CD4-positive, CD25-positive, alpha-beta regulatory T cell (primary cell): ENCODE data around the gene SPACA6. TPM values are rescaled to one million over a fixed set of nuclear protein-coding genes. Genes with fewer than 3 reads are reported as not detected.
A peak's percentile ranks its signal among the peaks of the same experiment; 100 is the strongest.

Source experiments
- ATAC-seq, 2 donors: fragments of 150-1000 bp; cut with Tn5 transposase; one replicate each; pipeline ENCODE4 v1.10.0; 2021; ENCODE audit warnings: low read depth in 2 of 2, moderate number of reproducible peaks in 2 of 2, moderate library complexity in 1 of 2
- DNase-seq, 3 donors: peaks; one replicate each; pipeline versions ENCODE4 v3.0.0 to v3.0.0-alpha.2; 2012 to 2022; ENCODE audit warnings: mixed read lengths in 1 of 3
- H3K27ac ChIP-seq: one replicate; pipeline ENCODE4 v1.7.0; 2013; ENCODE audit warnings: mild to moderate bottlenecking, low read length; ENCODE audit not compliant: insufficient read depth, poor library complexity, severe bottlenecking
- H3K27me3 ChIP-seq: one replicate; pipeline ENCODE4 v1.7.0; 2013; ENCODE audit warnings: low read length; ENCODE audit not compliant: control insufficient read depth, insufficient read depth
- H3K36me3 ChIP-seq: one replicate; pipeline ENCODE4 v1.7.0; 2013; ENCODE audit warnings: mild to moderate bottlenecking, low read length, moderate library complexity; ENCODE audit not compliant: control insufficient read depth, insufficient read depth
- H3K4me1 ChIP-seq: 2 replicates; pipeline ENCODE4 v1.7.0; 2013; ENCODE audit warnings: mild to moderate bottlenecking, low read length; ENCODE audit not compliant: insufficient read depth, control insufficient read depth, poor library complexity, severe bottlenecking
- H3K4me3 ChIP-seq: one replicate; pipeline ENCODE4 v1.7.0; 2013; ENCODE audit warnings: low read depth, mild to moderate bottlenecking, low read length, moderate library complexity
- H3K9me3 ChIP-seq, 2 experiments: 1 replicate in 1 of 2; 2 replicates in 1 of 2; pipeline ENCODE4 v1.7.0; 2013; ENCODE audit warnings: low read length in 2 of 2, mild to moderate bottlenecking in 1 of 2, moderate library complexity in 1 of 2; ENCODE audit not compliant: control insufficient read depth in 2 of 2
- H3K27ac Mint-ChIP-seq, 3 donors: one replicate each; pipeline ENCODE4 v1.8.0; 2020 to 2022; ENCODE audit warnings: mild to moderate bottlenecking in 3 of 3, mixed read lengths in 3 of 3, moderate library complexity in 2 of 3
- H3K27me3 Mint-ChIP-seq: one replicate; pipeline ENCODE4 v1.8.0; 2022; ENCODE audit warnings: mild to moderate bottlenecking, mixed read lengths
- H3K36me3 Mint-ChIP-seq: one replicate; pipeline ENCODE4 v1.8.0; 2020; ENCODE audit warnings: mixed read lengths
- H3K4me1 Mint-ChIP-seq, 4 donors: one replicate each; pipeline ENCODE4 v1.8.0; 2020 to 2022; ENCODE audit warnings: mixed read lengths in 4 of 4, mild to moderate bottlenecking in 1 of 4
- H3K4me3 Mint-ChIP-seq, 4 donors: one replicate each; pipeline ENCODE4 v1.8.0; 2020 to 2022; ENCODE audit warnings: mild to moderate bottlenecking in 4 of 4, mixed read lengths in 4 of 4, moderate library complexity in 3 of 4
- H3K9me3 Mint-ChIP-seq, 7 donors: one replicate each; pipeline ENCODE4 v1.8.0; 2020 to 2022; ENCODE audit warnings: mixed read lengths in 7 of 7, mild to moderate bottlenecking in 3 of 7, moderate library complexity in 2 of 7
- polyA plus RNA-seq, 4 donors: library from polyadenylated mRNA; unstranded; fragments of 300-500 nt; fragmentation: Illumina TruSeq; gene quantifications; one replicate each; pipeline ENCODE4 v1.2.3, GENCODE V29; 2021
- total RNA-seq: library from RNA; stranded (reverse); gene quantifications from one replicate; pipeline ENCODE4 v1.2.3, GENCODE V29; 2022

SPACA6 gene
- total and polyA plus RNA-seq, 5 donors from 2014 or later = 0.98 to 5.6 (median 1.8) TPM

DNA sequence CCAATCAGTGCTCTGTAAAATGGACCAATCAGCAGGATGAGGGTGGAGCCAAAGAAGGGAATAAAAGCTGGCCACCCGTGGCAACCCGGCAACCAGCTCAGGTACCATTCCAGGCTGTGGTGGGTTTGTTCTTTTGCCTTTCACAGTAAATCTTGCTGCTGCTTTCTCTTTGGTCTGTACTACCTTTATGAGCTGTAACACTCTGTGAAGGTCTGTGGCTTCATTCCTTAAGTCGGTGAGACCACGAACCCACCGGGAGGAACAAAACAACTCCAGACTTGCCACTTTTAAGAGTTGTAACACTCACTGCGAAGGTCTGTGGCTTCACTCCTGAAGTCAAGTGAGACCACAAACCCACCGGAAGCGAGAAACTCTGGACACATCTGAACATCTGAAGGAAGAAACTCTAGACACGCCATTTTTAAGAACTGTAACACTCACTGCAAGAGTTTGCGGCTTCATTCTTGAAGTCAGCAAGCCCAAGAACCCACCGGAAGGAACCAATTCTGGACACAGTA lies 16.5 kb upstream of the SPACA6 start:
- DNase-seq (no peak), ATAC-seq (no peak)
- no peak overlapping the region for H3K4me3 ChIP-seq
- H3K9me3 Mint-ChIP-seq = peaks cover 0 to 6% (median 0%) of the 10 kb centered on the region in 7 donors
- H3K4me1 Mint-ChIP-seq = peaks cover 0 to 4% (median 2%) of the 10 kb centered on the region in 4 donors
- no peaks in the 10 kb centered on the region for H3K4me1 ChIP-seq
- H3K36me3 Mint-ChIP-seq = no peaks in the 10 kb centered on the region
- H3K27ac Mint-ChIP-seq = no peak overlapping the region
- H3K27me3 Mint-ChIP-seq = peaks cover 4% of the 10 kb centered on the region
- H3K36me3 ChIP-seq = no peaks in the 10 kb centered on the region
- H3K27me3 ChIP-seq = peaks cover 2% of the 10 kb centered on the region
- no peak overlapping the region for H3K27ac ChIP-seq
- peaks cover 0 to 1% of the 10 kb centered on the region in 2 experiments for H3K9me3 ChIP-seq
- no peak overlapping the region for H3K4me3 Mint-ChIP-seq

DNA sequence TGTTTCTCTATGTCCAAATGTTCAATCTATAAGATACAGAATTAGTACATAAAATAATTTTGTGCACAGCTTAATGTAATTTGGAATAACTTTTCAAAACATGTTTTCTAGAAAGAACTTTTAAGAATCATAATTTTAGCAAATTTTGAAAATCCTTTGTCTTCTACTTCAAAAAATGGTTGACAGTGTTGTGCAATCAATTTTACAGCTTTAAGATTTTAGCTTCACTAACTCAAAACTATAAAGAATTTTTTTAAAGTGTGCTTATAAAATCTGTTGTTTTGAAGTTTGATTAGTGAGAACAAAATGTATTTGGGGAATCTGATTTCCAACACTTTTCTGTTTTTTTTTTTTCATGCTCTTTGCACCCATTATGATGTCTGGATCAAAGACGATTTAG lies 12.7 kb upstream of the SPACA6 start:
- DNase-seq (no peak), ATAC-seq (no peak)
- no peak overlapping the region for H3K4me3 Mint-ChIP-seq
- no peaks in the 10 kb centered on the region for H3K36me3 ChIP-seq
- no peak overlapping the region for H3K27ac ChIP-seq
- no peaks in the 10 kb centered on the region for H3K4me1 ChIP-seq
- H3K27ac Mint-ChIP-seq = no peak overlapping the region
- H3K4me1 Mint-ChIP-seq = peaks cover 0 to 4% (median 2%) of the 10 kb centered on the region in 4 donors
- H3K36me3 Mint-ChIP-seq = no peaks in the 10 kb centered on the region
- peaks cover 4 to 19% (median 6%) of the 10 kb centered on the region in 7 donors for H3K9me3 Mint-ChIP-seq
- H3K9me3 ChIP-seq = peaks cover 9 to 11% of the 10 kb centered on the region in 2 experiments
- no peak overlapping the region for H3K4me3 ChIP-seq
- peaks cover 4% of the 10 kb centered on the region for H3K27me3 ChIP-seq
- peaks cover 14% of the 10 kb centered on the region for H3K27me3 Mint-ChIP-seq

DNA sequence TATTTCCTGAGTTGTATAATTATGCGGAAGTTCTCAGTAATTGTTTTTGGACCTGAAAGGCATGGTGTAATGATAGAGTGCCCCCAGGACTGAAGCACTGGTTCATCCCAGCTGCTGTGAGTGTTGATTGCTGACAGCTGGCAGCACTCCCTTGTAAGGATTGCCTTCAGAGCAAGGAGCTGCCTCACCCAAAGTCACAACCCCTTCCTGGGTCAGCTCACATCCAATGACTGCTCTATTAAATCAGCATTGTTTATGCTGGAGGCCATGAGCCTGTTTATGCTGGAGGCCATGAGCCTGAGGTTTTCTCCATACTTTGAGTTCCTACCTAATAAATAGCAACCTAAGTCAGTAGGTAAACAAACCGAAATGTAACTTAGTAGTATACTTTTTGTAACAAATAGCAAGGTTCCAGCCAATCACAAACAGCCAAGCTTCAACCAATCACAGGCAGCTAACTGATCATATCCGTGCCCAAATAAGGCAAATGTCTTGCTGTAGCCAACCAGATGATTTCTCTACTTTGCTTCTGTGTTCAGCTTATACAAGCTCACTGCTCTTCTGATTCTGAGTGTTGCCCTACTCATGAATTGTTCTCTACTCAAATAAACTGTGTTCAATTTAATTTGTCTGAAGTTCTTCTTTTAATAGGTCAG lies 11.7 kb upstream of the SPACA6 start:
- H3K27ac Mint-ChIP-seq = no peak overlapping the region
- peaks cover 0 to 4% (median 2%) of the 10 kb centered on the region in 4 donors for H3K4me1 Mint-ChIP-seq
- no peak overlapping the region for H3K4me3 ChIP-seq
- ATAC-seq (no peak), DNase-seq (no peak)
- H3K4me3 Mint-ChIP-seq = no peak overlapping the region
- peaks cover 4% of the 10 kb centered on the region for H3K27me3 ChIP-seq
- no peaks in the 10 kb centered on the region for H3K4me1 ChIP-seq
- peaks cover 4 to 24% (median 9%) of the 10 kb centered on the region in 7 donors for H3K9me3 Mint-ChIP-seq
- no peak overlapping the region for H3K27ac ChIP-seq
- H3K9me3 ChIP-seq = peaks cover 11 to 13% of the 10 kb centered on the region in 2 experiments
- no peaks in the 10 kb centered on the region for H3K36me3 Mint-ChIP-seq
- no peaks in the 10 kb centered on the region for H3K36me3 ChIP-seq
- H3K27me3 Mint-ChIP-seq = peaks cover 14% of the 10 kb centered on the region

DNA sequence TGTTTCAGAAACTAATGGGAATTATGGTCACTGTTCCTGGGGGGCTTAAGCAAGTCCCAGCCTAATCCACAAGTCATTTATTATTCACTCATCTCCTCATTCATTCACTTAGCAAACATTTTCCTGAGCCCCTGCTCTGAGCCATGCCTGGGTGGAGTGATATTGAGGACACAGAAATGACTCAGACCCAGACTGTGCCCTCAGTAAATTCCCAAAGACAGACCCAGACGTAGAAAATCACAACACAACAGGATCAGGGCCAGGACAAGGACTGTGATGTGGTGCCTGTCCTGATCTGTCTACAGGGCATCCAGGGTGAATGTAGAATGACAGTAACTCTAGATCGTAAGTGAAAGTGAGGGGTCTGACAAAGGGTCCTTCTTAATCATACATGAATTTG lies 7.0 kb upstream of the SPACA6 start:
- no peak for DNase-seq
- Histone ChIP-seq H3K27ac (no peak overlapping the region), H3K4me1 (peaks cover 15% of the 10 kb centered on the region), H3K9me3 (peaks cover 11 to 16% of the 10 kb centered on the region in 2 experiments), H3K27me3 (peaks cover 2% of the 10 kb centered on the region), H3K4me3 (no peak overlapping the region), H3K36me3 (no peaks in the 10 kb centered on the region)
- no peak overlapping the region for H3K27ac Mint-ChIP-seq
- peaks cover 28% of the 10 kb centered on the region for H3K27me3 Mint-ChIP-seq
- H3K36me3 Mint-ChIP-seq = no peaks in the 10 kb centered on the region
- no peak for ATAC-seq
- H3K4me3 Mint-ChIP-seq = no peak overlapping the region
- H3K9me3 Mint-ChIP-seq = peaks cover 2 to 21% (median 9%) of the 10 kb centered on the region in 7 donors
- peaks cover 0 to 17% (median 0%) of the 10 kb centered on the region in 4 donors for H3K4me1 Mint-ChIP-seq

- Histone ChIP-seq H3K4me3 (no peak overlapping the region), H3K27me3 (peaks cover 2% of the 10 kb centered on the region), H3K4me1 (peaks cover 16% of the 10 kb centered on the region), H3K36me3 (no peaks in the 10 kb centered on the region), H3K27ac (no peak overlapping the region), H3K9me3 (peaks cover 11 to 16% of the 10 kb centered on the region in 2 experiments)
- H3K27ac Mint-ChIP-seq = peak overlapping the region in 2 of 3 donors; percentile 6 to 80
- DNase-seq = no peak
- ATAC-seq = no peak
- H3K36me3 Mint-ChIP-seq = no peaks in the 10 kb centered on the region
- peaks cover 0 to 22% (median 0%) of the 10 kb centered on the region in 4 donors for H3K4me1 Mint-ChIP-seq
- H3K27me3 Mint-ChIP-seq = peaks cover 24% of the 10 kb centered on the region
- H3K4me3 Mint-ChIP-seq = peak overlapping the region; percentile 58 to 92 (median 80)
- peaks cover 2 to 21% (median 7%) of the 10 kb centered on the region in 7 donors for H3K9me3 Mint-ChIP-seq
Measured at GRCh38 chr19:51687791-51688670, 5.1 kb upstream of the SPACA6 start.

- Mint-ChIP-seq H3K27ac (peak overlapping the region in 2 of 3 donors; percentile 6 to 80), H3K4me1 (peaks cover 0 to 22% (median 0%) of the 10 kb centered on the region in 4 donors), H3K9me3 (peaks cover 2 to 20% (median 7%) of the 10 kb centered on the region in 7 donors), H3K4me3 (peak overlapping the region in 3 of 4 donors; percentile 58 to 83 (median 78)), H3K36me3 (no peaks in the 10 kb centered on the region), H3K27me3 (peaks cover 24% of the 10 kb centered on the region)
- Histone ChIP-seq H3K36me3 (no peaks in the 10 kb centered on the region), H3K4me1 (peaks cover 16% of the 10 kb centered on the region), H3K4me3 (no peak overlapping the region), H3K27ac (no peak overlapping the region), H3K9me3 (peaks cover 11 to 16% of the 10 kb centered on the region in 2 experiments), H3K27me3 (peaks cover 2% of the 10 kb centered on the region)
- ATAC-seq (no peak), DNase-seq (no peak)
Measured at GRCh38 chr19:51688671-51689571, 4.2 kb upstream of the SPACA6 start.
